Lung (tissue), 12 donors: ENCODE measurements around the gene EXOC4. TPM values are rescaled to one million over a fixed set of nuclear protein-coding genes. Genes with fewer than 3 reads are reported as not detected.
A peak's percentile ranks its signal among the peaks of the same experiment; 100 is the strongest.

Source experiments
- ATAC-seq: fragments of 200-7000 bp; cut with Tn5 transposase; one replicate; pipeline ENCODE4 v1.9.1; 2020; ENCODE audit warnings: moderate number of reproducible peaks; ENCODE audit not compliant: insufficient read depth, low FRiP score
- DNase-seq, 3 donors: peaks; one replicate each; pipeline ENCODE4 v3.0.0-alpha.2; 2013 to 2017
- H3K27ac ChIP-seq, 2 donors: one replicate each; pipeline ENCODE4 v1.5.1; 2013; ENCODE audit warnings: mild to moderate bottlenecking in 2 of 2, moderate library complexity in 2 of 2, control low read depth in 1 of 2, inconsistent platforms in 1 of 2, low read depth in 1 of 2, low read length in 1 of 2
- H3K27me3 ChIP-seq, 3 donors: one replicate each; pipeline ENCODE4 v1.5.1; 2013; ENCODE audit warnings: low read length in 2 of 3; ENCODE audit not compliant: control insufficient read depth in 3 of 3, insufficient read depth in 3 of 3
- H3K36me3 ChIP-seq, 4 donors: one replicate each; pipeline ENCODE4 v1.5.1; 2013; ENCODE audit warnings: low read length in 4 of 4, mild to moderate bottlenecking in 1 of 4, moderate library complexity in 1 of 4; ENCODE audit not compliant: control insufficient read depth in 4 of 4, insufficient read depth in 4 of 4
- H3K4me1 ChIP-seq, 5 donors: one replicate each; pipeline ENCODE4 v1.5.1; 2013; ENCODE audit warnings: low read length in 5 of 5, mild to moderate bottlenecking in 2 of 5, moderate library complexity in 1 of 5; ENCODE audit not compliant: control insufficient read depth in 5 of 5, insufficient read depth in 5 of 5
- H3K4me3 ChIP-seq: one replicate; pipeline ENCODE4 v1.5.1; 2013; ENCODE audit warnings: mild to moderate bottlenecking, control low read depth, moderate library complexity
- H3K9ac ChIP-seq, 2 donors: one replicate each; pipeline ENCODE4 v1.5.1; 2013; ENCODE audit warnings: low read length in 2 of 2, control low read depth in 1 of 2; ENCODE audit not compliant: insufficient read depth in 1 of 2
- H3K9me3 ChIP-seq, 4 donors: one replicate each; pipeline ENCODE4 v1.5.1; 2013; ENCODE audit warnings: low read length in 3 of 4, mild to moderate bottlenecking in 1 of 4, moderate library complexity in 1 of 4; ENCODE audit not compliant: control insufficient read depth in 4 of 4, insufficient read depth in 3 of 4
- CTCF ChIP-seq: IDR thresholded peaks from 2 replicates; pipeline ENCODE4 v1.5.1; 2012; ENCODE audit warnings: mild to moderate bottlenecking; ENCODE audit errors: control extremely low read depth, extremely low read depth
- WGBS, 2 donors: extraction: QIAGEN DNeasy Blood & Tissue Kit; methylation state at CpG; one replicate each; pipeline ENCODE4 v1.1.7; 2013; 5-methylcytosine and 5-hydroxymethylcytosine counted together
- polyA plus RNA-seq, 2 donors: library from polyadenylated mRNA; stranded (reverse); fragments of 200-250 nt; gene quantifications; one replicate each; pipeline ENCODE4 v1.2.1, GENCODE V29; 2013
- total RNA-seq, 2 donors: library from RNA; depleted of rRNA in 1 of 2; stranded (reverse); fragments of >200 nt in 1 of 2; gene quantifications; one replicate each; pipeline ENCODE4 v1.2.1, GENCODE V29; 2014 to 2021
- donor health status: control.
- donor health status: control.
- donor health status: Bipolar disorder and iron deficiency.
- donor health status: healthy.
- donor health status: DM: yes; HTN: yes; CAD: no.

Gene EXOC4
- total and polyA plus RNA-seq, 4 donors: 10.3 to 232 (median 47.4) TPM

- no peak overlapping the region for H3K27ac ChIP-seq
- no peaks in the 10 kb centered on the region for H3K4me1 ChIP-seq
- H3K36me3 ChIP-seq: peaks cover 0 to 5% (median 2%) of the 10 kb centered on the region in 4 donors
- no peak for TF ChIP-seq CTCF
- no peak overlapping the region for H3K9ac ChIP-seq
- H3K27me3 ChIP-seq: no peaks in the 10 kb centered on the region
- no peak overlapping the region for H3K4me3 ChIP-seq
- H3K9me3 ChIP-seq: no peaks in the 10 kb centered on the region
- ATAC-seq (no peak), DNase-seq (no peak)
- WGBS, 2 donors: 72 to 73% methylated on average over 5 of the region's 5 CpGs
Measured at GRCh38 chr7:133629701-133630100, 376.8 kb downstream of the EXOC4 start.

GRCh38 chr7:133633055-133633454 lies 380.2 kb downstream of the EXOC4 start:
- H3K9ac ChIP-seq: no peak overlapping the region

GRCh38 chr7:133635541-133635940 lies 382.7 kb downstream of the EXOC4 start:
- DNase-seq: no peak

More at GRCh38 chr7:133633055-133633454, 380.2 kb downstream of the EXOC4 start:
- no peak overlapping the region for H3K27ac ChIP-seq
- WGBS, 2 donors: 19 to 31% methylated on average over 2 of the region's 2 CpGs
- DNase-seq: peak in 1 of 3 donors; percentile 15
- H3K36me3 ChIP-seq: peaks cover 0 to 5% (median 2%) of the 10 kb centered on the region in 4 donors
- H3K4me1 ChIP-seq: peaks cover 0 to 2% (median 0%) of the 10 kb centered on the region in 5 donors
- no peak overlapping the region for H3K4me3 ChIP-seq
- ATAC-seq: no peak
- TF ChIP-seq CTCF: no peak
- H3K9me3 ChIP-seq: no peaks in the 10 kb centered on the region
- no peaks in the 10 kb centered on the region for H3K27me3 ChIP-seq

More at GRCh38 chr7:133635541-133635940, 382.7 kb downstream of the EXOC4 start:
- Histone ChIP-seq H3K9me3 (no peaks in the 10 kb centered on the region), H3K4me1 (peaks cover 0 to 2% (median 0%) of the 10 kb centered on the region in 5 donors), H3K27ac (no peak overlapping the region), H3K36me3 (peaks cover 0 to 5% (median 0%) of the 10 kb centered on the region in 4 donors), H3K9ac (no peak overlapping the region), H3K27me3 (no peaks in the 10 kb centered on the region), H3K4me3 (no peak overlapping the region)
- 86 to 99% methylated on average over 1 of the region's 1 CpG for WGBS, 2 donors
- ATAC-seq: no peak
- TF ChIP-seq CTCF: no peak
